ENCODE measurements around the gene ROBO4. TPM values are rescaled to one million over a fixed set of nuclear protein-coding genes. Genes with fewer than 3 reads are reported as not detected.

ROBO4 gene
- total RNA-seq, 2 experiments from 2014 or later: not detected

- no peaks in the 10 kb centered on the region for H3K9me3 ChIP-seq (ENCODE audit: low read length)
- H3K79me2 ChIP-seq (ENCODE audit: insufficient read depth, low read depth, low read length): no peaks in the 10 kb centered on the region
- intact Hi-C loops (cut with micrococcal nuclease; ENCODE audit: unreplicated experiment): no loop called here
- POLR2A ChIA-PET: interaction anchor here (0.6 kb wide), 1 partner anchor 303 kb away, joined by 4 read pairs; no protein-coding TSS in a partner anchor
- BruUV-seq (replicated peaks): no TSS peak
- CTCF ChIA-PET (ENCODE audit: unreplicated experiment): no interaction called here
- H3K4me3 ChIP-seq (ENCODE audit: low read depth, low read length, poor library complexity, severe bottlenecking): no peak overlapping the region
- no peaks in the 10 kb centered on the region for H4K20me1 ChIP-seq (ENCODE audit: insufficient read depth, low read length)
- no peak overlapping the region for H2AFZ ChIP-seq (ENCODE audit: low read length)
- no peak for DNase-seq (ENCODE audit: low spot score)
- TF ChIP-seq EZH2phosphoT487 (IDR thresholded peaks at IDR 0.05; ENCODE audit: borderline replicate concordance, low read depth, low read length): no peak
- no peak for TF ChIP-seq CTCF (conservative IDR thresholded peaks at IDR 0.05; ENCODE audit: low read length)
- no peaks in the 10 kb centered on the region for H3K36me3 ChIP-seq (ENCODE audit: insufficient read depth, low read length)
- no peaks in the 10 kb centered on the region for H3K4me1 ChIP-seq (ENCODE audit: insufficient read depth, low read length, poor library complexity, severe bottlenecking)
- no peak overlapping the region for H3K4me2 ChIP-seq (ENCODE audit: low read length)
- no peaks in the 10 kb centered on the region for H3K9me2 ChIP-seq (ENCODE audit: insufficient read depth, low read length)
- no peak overlapping the region for H3K27ac ChIP-seq (ENCODE audit: low read depth, low read length, poor library complexity, severe bottlenecking)
These were observed 38.5 kb downstream of the ROBO4 start for GRCh38 chr11:124859171-124859570.

GRCh38 chr11:124846070-124846673, 51.5 kb downstream of the ROBO4 start:
- Histone ChIP-seq H3K27ac (ENCODE audit: low read depth, low read length, poor library complexity, severe bottlenecking) (no peak overlapping the region), H3K9me3 (ENCODE audit: low read length) (no peaks in the 10 kb centered on the region), H4K20me1 (ENCODE audit: insufficient read depth, low read length) (no peaks in the 10 kb centered on the region), H3K9me2 (ENCODE audit: insufficient read depth, low read length) (no peaks in the 10 kb centered on the region), H3K36me3 (ENCODE audit: insufficient read depth, low read length) (no peaks in the 10 kb centered on the region), H2AFZ (ENCODE audit: low read length) (no peak overlapping the region), H3K4me1 (ENCODE audit: insufficient read depth, low read length, poor library complexity, severe bottlenecking) (no peaks in the 10 kb centered on the region), H3K4me2 (ENCODE audit: low read length) (no peak overlapping the region), H3K4me3 (ENCODE audit: low read depth, low read length, poor library complexity, severe bottlenecking) (no peak overlapping the region), H3K79me2 (ENCODE audit: insufficient read depth, low read depth, low read length) (no peaks in the 10 kb centered on the region)
- no peak for DNase-seq (ENCODE audit: low spot score)
- CTCF ChIA-PET (ENCODE audit: unreplicated experiment): no interaction called here
- POLR2A ChIA-PET: interaction anchor here (0.8 kb wide), 1 partner anchor 12 kb away, joined by 4 read pairs; no protein-coding TSS in a partner anchor
- no TSS peak for BruUV-seq (replicated peaks)
- TF ChIP-seq EZH2phosphoT487 (IDR thresholded peaks at IDR 0.05; ENCODE audit: borderline replicate concordance, low read depth, low read length): no peak
- no peak for TF ChIP-seq CTCF (conservative IDR thresholded peaks at IDR 0.05; ENCODE audit: low read length)
- intact Hi-C loops (cut with micrococcal nuclease; ENCODE audit: unreplicated experiment): no loop called here

GRCh38 chr11:124844664-124845079, 53.0 kb downstream of the ROBO4 start:
- intact Hi-C loops (cut with micrococcal nuclease; ENCODE audit: unreplicated experiment): no loop called here
- H3K4me3 ChIP-seq (ENCODE audit: low read depth, low read length, poor library complexity, severe bottlenecking): no peak overlapping the region
- no peaks in the 10 kb centered on the region for H3K9me2 ChIP-seq (ENCODE audit: insufficient read depth, low read length)
- no peaks in the 10 kb centered on the region for H3K36me3 ChIP-seq (ENCODE audit: insufficient read depth, low read length)
- POLR2A ChIA-PET: interaction anchor here (0.6 kb wide), 1 partner anchor 8 kb away, joined by 3 read pairs; no protein-coding TSS in a partner anchor
- no peak overlapping the region for H2AFZ ChIP-seq (ENCODE audit: low read length)
- no peaks in the 10 kb centered on the region for H3K4me1 ChIP-seq (ENCODE audit: insufficient read depth, low read length, poor library complexity, severe bottlenecking)
- CTCF ChIA-PET (ENCODE audit: unreplicated experiment): no interaction called here
- no peaks in the 10 kb centered on the region for H3K79me2 ChIP-seq (ENCODE audit: insufficient read depth, low read depth, low read length)
- no peak for TF ChIP-seq CTCF (conservative IDR thresholded peaks at IDR 0.05; ENCODE audit: low read length)
- TF ChIP-seq EZH2phosphoT487 (IDR thresholded peaks at IDR 0.05; ENCODE audit: borderline replicate concordance, low read depth, low read length): no peak
- BruUV-seq (replicated peaks): no TSS peak
- no peak for DNase-seq (ENCODE audit: low spot score)
- H3K27ac ChIP-seq (ENCODE audit: low read depth, low read length, poor library complexity, severe bottlenecking): no peak overlapping the region
- no peaks in the 10 kb centered on the region for H3K9me3 ChIP-seq (ENCODE audit: low read length)
- H4K20me1 ChIP-seq (ENCODE audit: insufficient read depth, low read length): no peaks in the 10 kb centered on the region
- H3K4me2 ChIP-seq (ENCODE audit: low read length): no peak overlapping the region

All from OCI-LY7 (cell line).